Activated naive CD8-positive, alpha-beta T cell treated with anti-CD3 and anti-CD28 coated beads, Interleukin-2, amount 10 ng/mL, durations not matched to agents 7 days and 5 days (primary cell): Measurements from ENCODE around the gene PNPLA4. TPM values are rescaled to one million over a fixed set of nuclear protein-coding genes. Genes with fewer than 3 reads are reported as not detected.

Experiments used
- ATAC-seq: fragments of 150-1000 bp; cut with Tn5 transposase; one replicate; pipeline ENCODE4 v1.10.0; 2021; ENCODE audit warnings: low read depth, moderate library complexity
- POLR2A ChIA-PET: fragments of 350-600 bp; sonication (Branson Sonifier 250); formaldehyde crosslinking; loops from one replicate; lab custom pipeline; 2021; ENCODE audit warnings: antibody characterized with exemption; lab: Charles Lee
- DNase-seq: peaks from one replicate; pipeline ENCODE4 v3.0.0; 2021
- H3K27ac Mint-ChIP-seq: one replicate; pipeline ENCODE4 v1.8.0; 2022; ENCODE audit warnings: mild to moderate bottlenecking, mixed read lengths
- H3K27me3 Mint-ChIP-seq: one replicate; pipeline ENCODE4 v1.8.0; 2022; ENCODE audit warnings: mild to moderate bottlenecking, moderate library complexity, mixed read lengths
- H3K36me3 Mint-ChIP-seq: one replicate; pipeline ENCODE4 v1.8.0; 2021; ENCODE audit warnings: mild to moderate bottlenecking, mixed read lengths
- H3K4me1 Mint-ChIP-seq: one replicate; pipeline ENCODE4 v1.8.0; 2021; ENCODE audit warnings: mixed read lengths
- H3K4me3 Mint-ChIP-seq: one replicate; pipeline ENCODE4 v1.8.0; 2022; ENCODE audit warnings: mild to moderate bottlenecking, moderate library complexity, mixed read lengths
- H3K9me3 Mint-ChIP-seq: one replicate; pipeline ENCODE4 v1.8.0; 2021; ENCODE audit warnings: mixed read lengths
- total RNA-seq, 2 experiments: library from RNA; stranded (reverse); gene quantifications; one replicate each; pipeline ENCODE4 v1.2.3, GENCODE V29; 2021

The PNPLA4 gene
- total RNA-seq, 2 experiments from 2014 or later = 5.0 to 5.5 TPM

DNA sequence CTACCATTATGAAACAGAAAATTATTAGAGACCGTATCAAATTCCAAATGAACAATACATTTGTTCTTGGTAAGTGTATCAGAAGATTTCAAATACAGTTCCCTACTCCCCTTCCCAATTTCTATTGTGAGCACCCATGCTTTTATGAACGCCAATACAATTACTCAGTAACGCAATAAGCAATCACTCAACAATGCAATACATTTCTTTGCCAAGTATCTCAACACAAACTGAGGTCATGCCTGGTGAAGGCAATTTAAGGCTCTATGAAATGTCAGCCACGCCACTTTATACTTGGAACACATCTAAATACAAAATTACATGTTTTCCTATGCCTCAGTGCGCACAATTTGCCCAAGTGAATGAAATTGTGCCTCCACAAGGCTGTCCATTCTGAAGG, 712 bp downstream of the PNPLA4 start:
- DNase-seq = no peak
- H3K9me3 Mint-ChIP-seq = no peaks in the 10 kb centered on the region

DNA sequence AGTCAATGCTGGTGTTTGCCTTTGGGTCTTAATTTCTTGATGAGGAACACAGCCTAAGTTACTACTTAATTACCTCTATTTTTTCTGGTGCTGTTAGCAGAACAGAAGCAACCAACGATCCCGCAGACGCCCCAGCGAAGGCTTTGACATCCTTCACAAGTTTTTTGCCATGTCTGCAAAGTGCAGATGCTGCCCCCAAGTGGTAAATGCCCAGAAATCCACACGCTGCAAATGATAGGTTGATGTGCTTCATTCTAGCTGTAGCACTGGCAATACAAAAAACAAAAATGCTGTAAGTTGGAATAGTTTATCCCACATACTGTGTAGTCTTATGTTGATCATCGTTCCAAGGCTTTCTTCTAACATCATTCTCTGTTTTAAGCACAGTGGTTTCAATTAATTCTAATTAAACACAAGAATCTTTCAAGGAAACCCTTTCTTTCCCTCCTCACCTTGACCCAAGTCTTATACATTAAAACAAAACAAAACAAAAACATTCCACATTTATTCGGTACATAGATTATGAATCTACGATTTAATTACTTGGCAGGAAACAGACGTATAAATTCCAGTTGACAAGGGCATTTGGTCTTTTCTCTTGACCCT, 1.2 kb downstream of the PNPLA4 start:
- H3K36me3 Mint-ChIP-seq = peaks cover 1% of the 10 kb centered on the region
- H3K4me3 Mint-ChIP-seq = peak overlapping the region; percentile 93
- POLR2A ChIA-PET = no interaction called here
- no peaks in the 10 kb centered on the region for H3K27me3 Mint-ChIP-seq
- peak overlapping the region; percentile 51 for H3K27ac Mint-ChIP-seq
- ATAC-seq (peak; percentile 45), DNase-seq (peak; percentile 34)
- no peaks in the 10 kb centered on the region for H3K9me3 Mint-ChIP-seq
- peaks cover 8% of the 10 kb centered on the region for H3K4me1 Mint-ChIP-seq

More for the DNA sequence above, 712 bp downstream of the PNPLA4 start:
- POLR2A ChIA-PET = no interaction called here
- peak overlapping the region; percentile 93 for H3K4me3 Mint-ChIP-seq
- peaks cover 8% of the 10 kb centered on the region for H3K4me1 Mint-ChIP-seq
- peaks cover 1% of the 10 kb centered on the region for H3K36me3 Mint-ChIP-seq
- no peak for ATAC-seq
- peak overlapping the region; percentile 51 for H3K27ac Mint-ChIP-seq
- no peaks in the 10 kb centered on the region for H3K27me3 Mint-ChIP-seq

DNA sequence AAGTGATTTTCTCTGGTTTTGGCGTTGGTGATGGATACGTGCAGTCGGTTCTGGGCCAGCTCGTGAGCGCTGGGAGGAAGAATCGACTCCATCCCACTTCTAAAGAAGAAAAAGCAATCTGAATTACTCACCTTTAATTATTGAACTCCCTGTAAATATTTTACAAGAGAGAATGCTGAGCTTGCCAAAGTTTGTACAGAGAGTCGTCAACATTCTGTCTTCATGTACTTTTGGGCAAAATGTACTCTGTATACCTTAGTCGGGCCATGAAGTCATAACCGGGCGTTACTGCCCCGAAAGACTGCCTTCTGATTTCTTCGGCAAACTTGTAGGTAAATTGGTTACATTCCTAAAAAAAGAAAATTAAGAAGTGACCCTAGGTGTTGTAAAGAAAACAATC, 5.5 kb downstream of the PNPLA4 start:
- H3K4me3 Mint-ChIP-seq = no peak overlapping the region
- DNase-seq (no peak), ATAC-seq (no peak)
- H3K4me1 Mint-ChIP-seq = peaks cover 6% of the 10 kb centered on the region
- H3K9me3 Mint-ChIP-seq = no peaks in the 10 kb centered on the region
- peaks cover 2% of the 10 kb centered on the region for H3K36me3 Mint-ChIP-seq
- POLR2A ChIA-PET = no interaction called here
- H3K27me3 Mint-ChIP-seq = no peaks in the 10 kb centered on the region
- no peak overlapping the region for H3K27ac Mint-ChIP-seq

DNA sequence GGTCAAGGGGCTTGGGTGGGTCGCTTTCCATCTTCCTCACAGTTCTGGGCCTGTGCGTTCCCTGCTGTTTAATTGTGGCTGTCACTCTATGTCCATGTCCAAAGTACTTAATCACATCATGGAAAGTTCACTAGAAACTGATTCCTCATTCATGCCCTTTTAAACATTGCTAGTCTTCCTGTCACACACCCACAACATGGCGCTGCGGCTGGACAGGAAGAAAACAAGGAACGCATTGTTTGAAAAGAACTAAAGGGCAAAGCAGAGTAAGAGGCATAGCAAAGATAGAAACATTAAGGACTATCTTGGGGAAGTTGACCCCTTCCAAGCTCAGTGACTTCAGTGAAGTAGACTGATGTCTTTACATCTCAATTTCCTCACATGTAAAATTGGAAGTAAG, 18.4 kb downstream of the PNPLA4 start:
- Mint-ChIP-seq H3K9me3 (no peaks in the 10 kb centered on the region), H3K36me3 (no peaks in the 10 kb centered on the region), H3K4me1 (no peaks in the 10 kb centered on the region), H3K4me3 (no peak overlapping the region), H3K27ac (no peak overlapping the region), H3K27me3 (no peaks in the 10 kb centered on the region)
- POLR2A ChIA-PET = no interaction called here
- no peak for ATAC-seq
- no peak for DNase-seq

DNA sequence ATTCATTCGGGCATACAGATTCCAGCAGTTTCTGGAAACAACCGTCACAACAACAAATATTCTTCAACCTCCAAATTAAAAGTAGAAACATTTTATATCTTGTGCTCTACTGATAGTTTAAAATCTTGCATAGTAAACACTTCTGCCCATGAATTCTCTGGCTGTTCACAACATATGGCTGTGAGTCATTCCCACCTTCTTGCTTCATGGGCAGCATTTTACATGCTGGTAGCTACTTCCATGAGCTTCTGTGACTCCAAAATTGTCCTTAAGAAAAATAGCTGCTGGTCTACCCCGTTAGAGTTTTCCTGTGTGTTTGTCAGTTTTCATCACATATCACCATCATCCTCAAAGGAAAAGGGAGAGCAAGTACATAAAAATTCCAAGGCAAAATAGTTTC, 22.7 kb downstream of the PNPLA4 start:
- H3K27me3 Mint-ChIP-seq = no peaks in the 10 kb centered on the region
- peaks cover 2% of the 10 kb centered on the region for H3K36me3 Mint-ChIP-seq
- ATAC-seq (no peak), DNase-seq (no peak)
- H3K9me3 Mint-ChIP-seq = no peaks in the 10 kb centered on the region
- POLR2A ChIA-PET = no interaction called here
- H3K4me3 Mint-ChIP-seq = no peak overlapping the region
- no peak overlapping the region for H3K27ac Mint-ChIP-seq
- no peaks in the 10 kb centered on the region for H3K4me1 Mint-ChIP-seq

DNA sequence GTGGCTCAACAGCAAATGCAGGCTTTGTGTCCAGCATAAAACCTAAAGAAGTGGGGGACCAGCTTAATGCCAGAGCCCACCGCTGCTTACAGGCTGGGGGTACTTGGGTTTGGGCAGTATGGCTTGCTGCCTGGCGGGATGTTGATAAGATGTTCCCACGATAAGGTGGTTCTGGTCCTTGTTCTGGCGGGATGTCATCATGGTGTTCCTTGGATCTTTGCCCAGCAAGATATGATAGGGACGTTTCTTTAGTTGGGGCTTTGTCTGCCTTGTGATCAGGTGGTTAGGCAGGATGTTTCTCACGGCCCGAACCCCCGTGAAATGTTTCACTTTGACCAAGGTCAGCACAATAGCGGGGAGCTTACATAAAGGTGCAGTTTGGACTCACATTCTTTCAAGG, 35.3 kb downstream of the PNPLA4 start:
- H3K4me3 Mint-ChIP-seq = no peak overlapping the region

DNA sequence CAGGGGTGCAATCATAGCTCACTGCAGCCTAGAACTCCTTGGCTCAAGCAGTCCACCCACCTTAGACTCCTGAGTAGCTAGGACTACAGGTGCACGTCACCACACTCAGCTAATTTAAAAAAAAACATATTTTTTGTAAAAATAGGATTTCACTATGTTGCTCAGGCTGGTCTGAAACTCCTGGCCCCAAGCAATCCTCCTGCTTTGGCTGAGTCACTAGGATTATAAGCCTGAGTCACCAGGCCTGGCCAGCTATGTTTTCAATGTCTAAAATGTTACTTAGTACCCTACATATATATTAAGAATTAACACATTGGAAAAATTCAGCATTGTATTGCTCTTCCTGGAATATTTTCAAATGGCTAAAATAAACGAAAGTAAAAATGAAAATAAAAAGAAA, 37.5 kb downstream of the PNPLA4 start:
- Mint-ChIP-seq H3K27me3 (no peaks in the 10 kb centered on the region), H3K36me3 (peaks cover 3% of the 10 kb centered on the region), H3K27ac (no peak overlapping the region), H3K4me1 (peaks cover 1% of the 10 kb centered on the region), H3K4me3 (no peak overlapping the region), H3K9me3 (no peaks in the 10 kb centered on the region)
- no peak for ATAC-seq
- POLR2A ChIA-PET = no interaction called here
- no peak for DNase-seq

More for the DNA sequence above, 35.3 kb downstream of the PNPLA4 start:
- H3K27me3 Mint-ChIP-seq = no peaks in the 10 kb centered on the region
- peaks cover 1% of the 10 kb centered on the region for H3K4me1 Mint-ChIP-seq
- H3K27ac Mint-ChIP-seq = no peak overlapping the region
- H3K36me3 Mint-ChIP-seq = peaks cover 3% of the 10 kb centered on the region
- DNase-seq (no peak), ATAC-seq (no peak)
- no peaks in the 10 kb centered on the region for H3K9me3 Mint-ChIP-seq
- POLR2A ChIA-PET = no interaction called here

DNA sequence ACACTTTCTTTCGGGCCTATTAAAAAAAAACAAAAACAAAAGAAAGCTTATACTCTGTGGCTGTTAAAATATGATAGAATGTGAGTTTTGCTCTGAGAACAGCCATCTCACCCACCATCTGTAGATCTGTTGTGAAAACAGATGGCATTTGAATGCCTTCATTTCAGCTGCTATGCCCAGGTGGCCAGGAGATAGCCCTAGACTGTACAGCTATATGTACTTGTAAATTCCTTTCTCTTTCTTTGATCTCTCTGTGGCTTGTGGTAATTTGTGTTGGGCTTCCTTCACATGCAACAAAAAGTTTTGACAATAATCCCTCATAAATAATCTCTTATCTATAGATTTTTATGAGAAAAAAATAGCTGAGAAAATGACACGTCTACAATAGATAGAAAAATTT, 38.1 kb downstream of the PNPLA4 start:
- H3K4me3 Mint-ChIP-seq = no peak overlapping the region
- ATAC-seq = peak; percentile 68
- H3K27me3 Mint-ChIP-seq = no peaks in the 10 kb centered on the region
- H3K27ac Mint-ChIP-seq = no peak overlapping the region
- POLR2A ChIA-PET = no interaction called here
- peaks cover 3% of the 10 kb centered on the region for H3K36me3 Mint-ChIP-seq
- DNase-seq = no peak
- peaks cover 1% of the 10 kb centered on the region for H3K4me1 Mint-ChIP-seq
- no peaks in the 10 kb centered on the region for H3K9me3 Mint-ChIP-seq

DNA sequence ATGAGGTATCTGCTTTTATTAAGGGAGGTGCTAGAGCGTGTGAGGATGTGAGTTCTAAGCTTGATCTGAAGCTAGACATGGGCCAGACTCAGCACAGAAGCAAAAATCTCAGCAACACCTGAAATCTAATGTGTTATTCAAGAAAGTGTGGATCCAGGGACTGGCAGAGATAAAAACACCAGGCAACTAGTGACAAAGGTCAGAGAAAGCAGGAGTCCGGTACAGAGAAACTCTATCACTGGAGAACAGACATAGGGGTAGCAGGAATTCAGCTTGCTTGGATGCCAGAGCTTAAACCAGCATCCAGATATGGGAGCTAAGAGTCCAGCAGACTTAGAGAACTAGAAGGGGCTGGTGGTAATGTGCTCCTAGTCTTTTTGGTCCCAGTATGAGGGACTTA, 50.3 kb downstream of the PNPLA4 start:
- Mint-ChIP-seq H3K4me1 (no peaks in the 10 kb centered on the region), H3K9me3 (no peaks in the 10 kb centered on the region), H3K4me3 (no peak overlapping the region), H3K36me3 (no peaks in the 10 kb centered on the region), H3K27ac (no peak overlapping the region), H3K27me3 (peaks cover 2% of the 10 kb centered on the region)
- ATAC-seq (no peak), DNase-seq (no peak)
- POLR2A ChIA-PET = no interaction called here

DNA sequence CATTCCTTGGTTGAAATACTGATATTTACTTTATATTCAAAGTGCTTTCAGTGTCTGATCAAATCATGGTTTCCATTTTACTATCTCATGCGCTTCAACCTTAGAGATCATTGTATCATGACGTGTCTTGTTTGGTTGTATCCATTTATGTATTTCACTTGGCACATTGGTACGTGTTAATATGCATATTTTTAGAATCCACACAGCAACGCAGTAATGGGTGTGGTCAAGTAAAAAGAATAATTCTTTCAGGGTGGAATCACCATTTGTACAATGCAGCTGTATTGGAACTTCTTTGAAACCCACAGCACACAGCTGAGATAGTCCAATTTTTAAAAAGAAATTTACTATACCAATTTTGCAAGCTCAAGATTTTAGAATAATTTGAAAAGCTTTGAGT, 55.2 kb downstream of the PNPLA4 start:
- ATAC-seq (no peak), DNase-seq (no peak)
- Mint-ChIP-seq H3K9me3 (no peaks in the 10 kb centered on the region), H3K4me3 (no peak overlapping the region), H3K27ac (no peak overlapping the region), H3K27me3 (no peaks in the 10 kb centered on the region), H3K36me3 (no peaks in the 10 kb centered on the region), H3K4me1 (no peaks in the 10 kb centered on the region)
- POLR2A ChIA-PET = no interaction called here

DNA sequence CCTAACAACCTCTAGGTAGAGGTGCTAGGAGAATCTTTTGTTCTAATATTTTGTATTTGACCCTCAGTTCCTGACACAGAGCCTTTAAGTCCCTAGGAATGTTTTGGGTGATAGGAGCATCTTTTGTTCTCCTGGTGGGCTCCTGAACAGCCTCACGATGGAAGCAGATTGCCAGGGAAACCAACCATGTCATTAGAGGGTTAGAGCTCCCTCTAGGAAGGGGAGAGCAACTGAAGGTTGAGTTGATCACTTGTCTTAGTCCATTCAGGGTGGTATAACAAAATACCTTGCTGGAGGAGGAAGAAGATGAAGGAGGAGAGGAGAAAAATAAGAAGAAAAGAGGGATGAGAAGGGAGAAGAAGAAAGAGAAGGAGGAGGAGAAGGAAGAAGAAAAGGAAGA, 75.0 kb downstream of the PNPLA4 start:
- no peak for ATAC-seq
- H3K27ac Mint-ChIP-seq = no peak overlapping the region

More for the DNA sequence above, 75.0 kb downstream of the PNPLA4 start:
- H3K4me1 Mint-ChIP-seq = no peaks in the 10 kb centered on the region
- POLR2A ChIA-PET = no interaction called here
- no peak overlapping the region for H3K4me3 Mint-ChIP-seq
- no peaks in the 10 kb centered on the region for H3K9me3 Mint-ChIP-seq
- no peaks in the 10 kb centered on the region for H3K36me3 Mint-ChIP-seq
- peaks cover 4% of the 10 kb centered on the region for H3K27me3 Mint-ChIP-seq
- no peak for DNase-seq

Other genes starting within 250 kb of the PNPLA4 start
- not detected for gene VCX, start 84.2 kb downstream of the PNPLA4 start, total RNA-seq
- not detected for gene VCX2, start 243.9 kb upstream of the PNPLA4 start, total RNA-seq